HG03354 (cell line): Measurements from ENCODE around the gene COPS9.

Experiments used
- ATAC-seq: cut with Tn5 transposase; IDR thresholded peaks from one replicate; pipeline ENCODE4 v1.9.1; 2021; ENCODE audit warnings: mild to moderate bottlenecking; ENCODE audit not compliant: unreplicated experiment, poor library complexity, severe bottlenecking

COPS9 gene

DNA sequence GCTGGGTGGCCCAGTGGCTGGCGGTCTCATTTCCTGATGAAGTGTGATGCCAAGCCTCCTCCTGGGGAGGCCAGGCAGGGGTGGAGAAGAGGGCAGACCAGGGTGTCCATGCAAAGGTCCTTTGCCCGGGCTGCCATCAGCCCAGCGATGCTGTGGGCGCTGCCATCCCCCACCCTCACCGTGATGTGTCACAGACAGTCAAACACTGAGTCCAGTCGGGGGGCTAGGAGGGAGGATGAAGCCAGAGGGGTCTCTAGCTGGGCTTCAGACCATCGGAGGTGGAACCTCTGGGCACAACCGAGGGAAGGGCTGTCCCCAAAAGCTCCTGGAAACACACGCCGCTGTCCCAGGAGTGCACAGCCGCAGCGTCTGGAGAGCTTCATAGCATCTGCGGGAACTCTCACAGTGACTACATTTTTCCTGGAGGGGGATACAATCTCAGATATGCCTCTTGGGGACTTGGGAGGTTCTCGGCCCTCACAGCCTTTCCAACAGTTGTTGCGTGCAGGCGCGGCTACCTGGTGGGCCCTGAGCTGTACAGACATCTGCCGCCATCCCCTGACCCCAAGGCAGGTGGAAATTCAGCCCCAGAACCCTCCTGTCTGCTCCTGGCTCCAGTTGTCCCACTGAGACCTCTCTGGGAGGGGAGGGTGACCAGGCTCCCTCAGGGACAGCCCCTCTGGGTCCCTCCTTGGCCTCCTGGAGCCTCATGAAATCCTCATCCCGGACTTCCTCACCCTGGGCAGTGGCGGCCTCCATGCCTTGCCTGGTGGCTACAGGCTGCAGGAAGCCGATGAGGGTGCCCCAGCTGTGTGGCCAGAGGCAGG lies 30.9 kb upstream of the COPS9 start:
- no peak for ATAC-seq

DNA sequence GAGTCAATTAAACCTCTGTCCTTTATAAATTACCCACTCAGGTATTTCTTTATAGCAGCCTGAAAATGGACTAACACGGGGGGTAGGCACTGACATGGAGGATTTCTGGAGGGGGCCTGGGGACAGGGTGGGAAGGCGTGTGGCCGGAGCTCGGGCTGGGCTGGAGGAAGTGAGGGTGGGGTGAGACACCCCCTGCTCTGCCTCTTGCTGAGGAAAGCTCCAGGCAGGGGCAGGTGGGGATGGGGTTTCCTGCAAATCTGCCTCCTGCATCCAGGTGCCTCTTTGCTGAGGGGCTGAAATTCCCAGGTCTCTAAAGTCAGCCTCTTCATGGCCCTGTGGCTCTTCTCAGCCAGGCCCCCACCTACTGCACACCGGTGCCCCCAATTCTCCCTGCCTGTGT lies 30.1 kb upstream of the COPS9 start:
- ATAC-seq: no peak

DNA sequence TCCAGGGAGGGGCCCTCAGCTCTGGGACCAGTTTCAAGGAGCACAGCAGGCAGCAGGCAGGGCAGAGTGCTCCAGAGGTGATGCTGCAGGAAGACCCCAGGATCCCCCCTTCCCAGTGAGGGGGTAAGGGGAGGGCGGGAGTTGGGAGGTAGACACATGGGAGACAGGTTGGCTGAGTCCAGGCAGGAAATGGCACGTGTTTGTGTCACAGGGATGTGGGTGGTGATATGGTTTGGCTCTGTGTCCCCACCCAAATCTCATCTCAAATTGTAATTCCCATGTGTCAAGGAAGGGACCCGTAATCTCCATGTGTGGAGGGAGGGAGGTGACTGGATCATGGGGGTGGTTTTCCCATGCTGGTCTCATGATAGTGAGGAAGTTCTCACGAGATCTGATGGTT lies 29.6 kb upstream of the COPS9 start:
- ATAC-seq: no peak

DNA sequence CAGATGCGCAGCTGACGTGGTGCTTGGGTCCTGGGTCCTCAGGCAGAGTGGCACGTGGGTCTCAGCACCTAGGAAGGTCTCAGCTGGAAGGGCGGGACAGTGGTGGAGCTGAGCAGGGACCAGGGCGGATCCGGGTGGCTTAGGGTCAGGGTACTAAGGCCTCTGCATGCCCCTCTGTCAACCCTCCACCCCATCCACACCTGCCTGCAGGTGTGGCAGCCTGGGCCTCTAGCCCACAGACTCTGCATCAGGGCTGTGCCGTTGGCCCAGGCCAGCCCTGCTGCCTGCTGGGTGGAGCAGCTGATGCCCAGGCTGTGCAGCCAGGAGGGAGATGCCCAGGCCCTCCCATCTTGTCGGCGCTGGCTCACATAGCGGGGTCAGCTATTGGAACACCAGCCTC lies 28.9 kb upstream of the COPS9 start:
- no peak for ATAC-seq

DNA sequence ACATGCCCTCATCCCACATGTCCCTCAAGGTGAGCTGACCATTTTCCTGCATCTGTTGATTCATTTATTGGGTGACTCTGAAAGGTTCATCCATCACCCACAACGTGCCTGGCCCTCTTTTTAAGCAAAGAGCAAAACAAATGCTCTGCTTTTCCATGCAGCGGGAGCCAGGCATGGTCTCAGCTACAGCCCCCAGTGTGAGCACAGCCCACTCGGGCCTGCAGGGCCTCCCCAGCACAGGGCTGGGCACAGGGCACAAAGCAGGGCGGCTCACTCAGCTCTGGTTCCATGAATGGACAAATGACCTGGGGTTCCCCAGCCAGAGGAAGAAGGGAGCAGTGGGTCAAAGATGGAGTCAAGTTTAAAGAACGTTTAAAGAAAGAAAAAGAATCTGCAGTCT lies 28.5 kb upstream of the COPS9 start:
- no peak for ATAC-seq

DNA sequence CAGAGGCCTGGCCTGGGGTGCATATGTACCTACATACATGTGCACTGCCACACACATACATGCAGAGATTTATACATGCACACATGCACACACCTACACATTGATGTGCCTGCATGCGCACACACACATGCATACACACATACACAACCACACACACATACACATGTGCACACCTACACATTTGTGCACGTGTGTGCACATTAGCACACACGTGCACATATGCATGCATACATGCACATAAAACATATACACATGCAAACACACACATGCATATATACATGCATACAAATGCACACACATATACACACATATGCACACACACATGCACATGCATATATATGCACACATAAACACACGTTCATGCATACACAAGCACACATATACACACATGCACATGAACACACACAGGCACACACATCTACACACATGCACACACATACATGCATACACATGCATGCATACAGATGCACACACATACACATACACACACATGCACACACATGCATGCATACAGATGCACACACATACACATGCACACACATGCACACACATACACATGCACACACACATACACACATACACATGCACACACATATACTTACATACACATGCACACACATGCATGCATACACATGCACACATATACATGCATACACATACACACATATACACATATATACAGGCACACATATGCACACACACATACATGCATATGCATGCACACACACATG lies 27.9 kb upstream of the COPS9 start:
- no peak for ATAC-seq

DNA sequence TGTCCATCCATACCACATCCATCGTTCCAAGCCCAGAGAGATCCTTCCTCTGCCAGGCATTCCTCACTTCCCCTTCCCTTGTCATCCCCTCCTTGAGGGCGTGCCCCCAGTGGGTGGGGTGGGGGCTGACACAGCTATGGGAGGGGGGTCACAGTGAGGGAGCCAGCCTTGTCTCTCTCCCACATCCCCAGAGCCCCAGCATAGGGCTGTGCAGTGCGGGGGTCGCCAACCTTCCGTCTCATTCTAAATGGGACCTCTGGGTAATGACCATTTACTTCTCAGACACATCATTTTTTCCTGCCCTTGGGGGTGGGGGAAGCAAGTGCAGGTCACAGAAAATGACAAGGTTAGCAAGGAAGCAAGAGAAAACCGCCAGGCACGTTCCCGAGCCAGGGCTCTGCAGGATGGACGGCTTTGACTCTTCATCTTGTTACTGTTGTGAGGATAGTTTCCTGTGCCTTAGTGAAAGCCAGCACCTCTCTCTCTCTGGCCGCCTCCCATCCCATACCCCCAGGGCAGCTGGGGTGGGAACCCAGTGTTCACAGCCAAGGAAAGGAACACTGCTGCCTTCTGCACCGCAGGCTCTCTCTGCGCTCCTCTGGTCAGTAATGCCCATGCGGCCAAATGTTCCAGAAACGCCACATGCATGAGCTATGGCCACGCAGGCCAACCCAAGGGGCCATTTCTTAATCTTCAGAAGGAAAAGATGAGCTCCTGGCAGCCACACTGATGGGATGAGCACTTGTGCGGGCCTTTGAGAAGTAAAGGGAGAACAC lies 27.0 kb upstream of the COPS9 start:
- ATAC-seq: no peak

DNA sequence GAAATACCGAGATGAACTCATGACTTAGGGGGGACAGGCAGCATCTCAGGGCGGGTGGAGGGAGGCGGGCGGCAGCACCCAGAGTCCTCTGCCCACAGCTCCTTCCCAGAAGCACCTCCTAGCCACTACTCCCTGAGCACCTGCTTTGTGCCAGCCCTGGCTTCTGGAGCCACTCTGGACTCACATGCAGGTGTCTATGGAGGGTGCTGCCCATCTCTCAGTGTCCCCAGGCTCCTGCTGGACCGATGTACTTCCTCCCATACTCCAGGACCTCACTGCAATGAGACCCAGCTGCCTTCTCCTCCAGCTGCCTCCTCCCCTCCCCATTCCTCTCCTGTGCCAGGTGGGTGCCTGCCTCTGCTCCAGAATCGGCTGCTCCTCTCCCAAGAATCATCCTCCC lies 26.4 kb upstream of the COPS9 start:
- no peak for ATAC-seq

DNA sequence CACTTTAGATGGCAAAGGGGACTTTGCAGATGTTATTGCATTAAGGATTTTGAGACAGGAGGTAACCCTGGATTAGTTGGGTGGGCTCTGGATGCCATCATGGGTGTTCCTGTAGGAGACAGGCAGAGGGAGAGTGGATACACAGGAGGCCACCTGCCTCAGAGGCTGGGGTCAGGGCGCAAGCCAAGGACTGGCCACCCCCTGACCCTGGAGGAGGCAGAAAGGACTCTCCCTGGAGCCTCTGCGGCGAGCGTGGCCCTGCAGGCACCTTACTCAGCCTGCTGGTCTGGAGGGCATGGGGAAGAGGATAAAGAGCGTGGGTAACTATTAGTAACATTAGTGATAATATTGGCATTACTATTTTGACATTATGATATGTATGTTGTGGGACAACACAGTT lies 25.9 kb upstream of the COPS9 start:
- ATAC-seq: no peak

DNA sequence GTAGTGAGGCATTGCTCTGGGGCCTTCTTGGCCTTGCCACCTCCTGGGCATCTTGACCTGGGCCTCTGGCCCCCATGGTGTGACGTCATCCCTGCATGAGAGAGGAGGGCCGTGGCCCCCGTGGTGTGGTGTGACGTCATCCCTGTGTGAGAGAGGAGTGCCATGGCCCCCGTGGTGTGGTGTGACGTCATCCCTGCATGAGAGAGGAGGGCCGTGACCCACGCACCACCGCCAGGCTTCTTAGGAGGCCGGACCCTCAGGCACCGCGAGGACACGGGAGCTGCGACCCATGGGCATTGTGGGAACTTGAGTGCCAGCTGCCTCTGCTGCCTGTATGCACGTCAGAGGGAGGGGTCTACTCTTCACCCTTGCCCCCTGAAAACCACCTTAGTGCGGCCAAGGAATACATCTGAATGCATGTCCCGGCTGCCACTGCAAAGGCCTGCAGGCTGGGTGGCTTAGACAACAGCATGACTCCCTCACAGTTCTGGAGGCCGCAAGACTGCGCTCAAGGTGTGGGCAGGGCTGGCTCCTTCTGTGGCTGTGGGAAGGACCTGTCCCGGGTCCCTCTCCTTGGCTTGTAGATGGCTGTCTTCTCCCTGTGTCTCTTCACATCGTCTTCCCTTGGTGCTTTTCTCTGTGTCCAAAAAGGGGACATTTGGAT lies 25.1 kb upstream of the COPS9 start:
- ATAC-seq: no peak

DNA sequence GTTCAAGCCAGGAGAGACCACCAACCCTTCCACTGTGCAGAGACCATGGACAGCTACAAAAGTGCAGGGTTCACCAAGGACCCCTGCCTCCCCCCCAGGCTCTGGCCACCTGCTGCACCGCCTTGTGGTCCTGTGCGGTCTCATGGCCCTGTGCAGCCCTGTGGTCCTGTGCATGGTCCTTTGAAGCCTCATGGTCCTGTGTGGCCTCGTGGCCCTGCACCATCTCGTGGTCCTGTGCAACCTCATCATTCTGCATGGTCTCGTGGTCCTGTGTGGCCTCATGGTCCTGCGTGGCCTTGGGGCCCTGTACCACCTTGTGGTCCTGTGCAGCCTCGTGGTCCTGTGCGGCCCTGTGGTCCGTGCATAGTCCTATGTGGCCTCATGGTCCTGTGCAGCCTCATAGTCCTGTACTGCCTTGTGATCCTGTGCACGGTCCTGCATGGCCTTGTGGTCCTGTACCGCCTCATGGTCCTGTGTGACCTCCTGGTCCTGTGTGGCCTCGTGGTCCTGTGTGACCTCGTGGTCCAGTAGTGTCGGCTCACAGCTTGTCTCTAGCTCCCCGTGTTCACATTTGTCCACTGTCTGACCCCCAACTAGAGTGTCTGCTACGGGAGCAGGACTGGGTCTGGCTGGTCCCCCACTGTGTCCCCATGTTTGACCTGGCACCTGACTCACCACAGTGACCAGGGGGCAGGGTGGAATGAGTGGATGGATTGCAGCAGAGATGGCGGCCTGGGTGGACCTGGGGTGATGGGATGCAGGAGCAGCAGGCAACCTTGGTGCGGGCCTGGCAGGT lies 24.4 kb upstream of the COPS9 start:
- no peak for ATAC-seq

DNA sequence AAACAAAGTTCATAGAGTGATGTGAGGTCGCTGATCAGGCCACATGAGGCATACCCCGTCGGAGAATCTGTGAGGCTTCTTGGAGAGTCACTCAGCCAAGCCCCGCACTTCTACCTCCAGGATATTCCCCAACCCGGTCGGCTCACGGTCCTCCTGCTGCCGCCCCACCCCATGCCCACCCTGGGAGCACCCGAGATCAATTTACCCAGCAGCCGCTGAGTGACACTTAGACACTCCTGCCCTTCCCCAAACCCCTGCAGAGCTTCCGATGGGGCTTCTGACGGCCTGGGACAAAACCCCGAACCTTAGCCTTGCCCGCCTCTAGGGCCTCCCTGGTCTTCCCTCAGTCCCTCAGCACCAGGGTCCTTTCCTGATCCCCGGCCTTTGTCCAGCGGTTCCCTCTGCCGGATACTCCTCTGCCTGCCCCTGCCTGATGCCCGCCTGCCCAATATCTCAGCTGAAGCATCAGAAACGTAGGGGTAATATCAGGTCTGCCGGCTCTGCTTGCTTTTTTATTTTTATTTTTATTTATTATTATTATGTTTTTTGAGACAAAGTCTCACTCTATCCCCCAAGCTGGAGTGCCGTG lies 23.2 kb upstream of the COPS9 start:
- no peak for ATAC-seq

DNA sequence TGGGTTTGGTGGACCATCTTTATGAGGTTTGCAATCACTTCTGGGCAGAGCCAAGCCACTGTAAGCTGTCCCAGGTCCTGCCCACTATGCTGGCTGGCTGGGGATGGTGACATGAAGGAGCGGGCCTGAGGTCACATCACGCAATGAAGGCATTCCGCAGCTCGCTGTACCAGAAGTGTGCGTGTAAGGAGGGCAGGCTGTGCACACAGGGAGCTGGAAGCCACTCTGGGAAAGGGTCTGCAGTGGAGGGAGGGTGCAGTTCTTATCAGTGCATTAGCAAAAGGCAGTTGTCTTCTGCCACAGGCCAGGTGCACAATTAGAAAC lies 21.0 kb upstream of the COPS9 start:
- ATAC-seq: no peak

DNA sequence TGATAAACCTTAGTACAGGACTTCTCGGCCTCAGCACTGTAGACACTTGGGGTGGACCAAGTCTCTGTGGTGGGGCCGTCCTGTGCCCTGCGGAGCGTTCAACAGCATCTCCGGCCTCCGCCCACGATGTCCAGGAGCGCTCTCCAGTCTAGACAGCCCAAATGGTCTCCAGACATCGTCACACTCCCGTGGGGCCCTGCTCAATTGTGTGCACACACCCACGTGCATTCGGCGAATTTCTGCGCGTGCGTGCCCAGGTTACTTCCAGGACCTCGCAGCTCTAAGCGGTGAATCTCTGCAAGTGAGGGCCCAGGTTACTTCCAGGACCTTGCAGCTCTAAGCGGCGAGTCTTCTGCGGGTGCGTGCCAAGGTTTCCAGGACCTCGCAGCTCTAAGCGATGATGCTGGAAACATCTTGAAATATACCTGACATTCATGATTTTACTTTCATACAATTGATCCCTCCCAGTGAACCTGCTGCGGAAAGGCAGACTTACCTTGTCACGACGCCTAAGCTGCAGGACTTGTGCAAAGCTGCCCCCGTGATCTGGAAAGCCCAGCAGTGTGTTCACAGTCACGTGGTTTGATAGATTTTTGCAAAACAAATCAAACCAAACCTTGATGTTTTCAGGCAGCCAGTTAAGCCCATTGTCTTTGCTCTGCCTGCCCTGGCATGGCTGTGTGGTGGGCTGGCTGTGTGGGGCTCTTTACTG lies 20.5 kb upstream of the COPS9 start:
- ATAC-seq: no peak

DNA sequence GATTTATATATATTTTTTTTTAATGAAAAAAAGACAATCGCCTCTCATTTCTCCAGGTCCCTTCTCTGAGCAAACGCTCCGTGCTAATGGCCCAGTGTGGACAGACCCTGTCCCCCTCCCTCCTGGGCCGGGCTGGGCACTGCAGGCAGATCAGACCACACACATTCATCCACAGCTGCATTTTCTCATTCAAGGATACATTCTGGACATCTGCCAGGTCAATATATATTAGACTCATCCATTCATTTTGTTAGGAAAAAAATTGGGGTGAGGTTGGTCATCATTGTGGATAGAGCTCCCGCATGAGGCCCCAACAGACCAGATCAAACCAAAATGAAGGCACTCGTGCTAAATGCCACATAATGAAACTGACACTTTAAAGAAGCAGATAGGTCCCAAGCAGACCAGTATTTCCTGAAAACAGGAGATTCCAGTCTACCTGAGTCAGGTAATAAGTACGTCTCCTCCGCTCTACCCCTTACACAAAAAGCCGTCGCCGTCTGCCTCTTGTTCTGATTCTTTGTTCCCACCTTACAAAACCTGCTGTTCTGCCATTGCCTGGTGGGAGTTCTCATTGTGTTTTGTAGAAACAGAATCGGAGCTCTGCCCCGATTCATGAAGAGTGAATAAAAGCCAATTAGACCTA lies 19.8 kb upstream of the COPS9 start:
- ATAC-seq: no peak

DNA sequence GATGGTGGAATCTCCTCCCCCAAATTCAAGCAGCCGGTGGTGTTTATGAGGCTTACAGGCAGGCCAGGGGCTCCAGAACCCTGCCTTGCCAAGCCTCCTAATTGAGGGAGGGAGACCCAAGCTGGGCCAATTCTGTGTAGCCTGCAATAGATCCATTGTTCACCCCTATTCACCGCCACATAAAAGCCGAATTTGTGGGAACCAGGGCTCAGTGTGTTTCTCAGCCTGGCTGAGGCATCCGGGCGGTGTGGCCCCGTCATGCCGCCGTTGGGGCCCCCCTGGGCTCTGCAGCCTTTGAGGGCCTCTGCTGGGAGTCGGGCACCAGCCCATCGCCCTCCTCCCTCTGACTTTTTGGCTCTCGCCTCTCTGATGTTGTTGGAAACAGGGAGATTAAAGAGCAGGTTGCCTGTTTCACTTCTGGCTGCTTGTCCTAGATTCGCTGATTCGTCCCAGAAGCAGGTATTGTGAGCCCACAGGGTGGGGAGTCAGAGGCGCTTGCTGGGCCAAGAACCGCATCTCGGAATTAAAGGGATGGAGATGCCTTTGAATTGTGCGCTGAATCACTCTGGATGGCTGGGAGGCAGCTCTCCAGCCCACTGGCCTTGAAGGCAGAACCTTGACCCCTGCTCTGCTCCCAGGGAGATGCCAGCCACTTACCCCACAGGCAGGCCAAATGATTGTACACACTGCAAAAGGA lies 19.1 kb upstream of the COPS9 start:
- ATAC-seq: no peak

DNA sequence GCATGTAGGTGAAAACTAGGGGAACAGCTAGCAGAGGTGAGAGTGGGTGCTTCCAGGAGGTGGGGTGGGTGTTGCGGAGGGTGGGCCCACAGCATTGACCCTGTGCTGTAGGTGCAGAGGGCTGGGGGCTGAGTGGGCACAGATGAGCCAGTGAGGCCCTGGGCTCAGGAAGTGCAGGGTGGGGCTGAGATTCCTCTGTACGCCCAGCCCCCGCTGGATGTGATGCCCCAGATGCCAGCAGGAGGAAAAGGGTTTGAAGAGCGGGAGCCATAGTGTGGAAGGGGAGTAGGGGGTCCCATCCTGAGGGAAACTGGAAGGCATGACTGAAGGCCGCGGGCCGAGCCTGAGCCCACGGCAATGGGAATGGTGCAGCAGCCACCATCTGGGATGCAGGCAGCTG lies 18.5 kb upstream of the COPS9 start:
- ATAC-seq: no peak

DNA sequence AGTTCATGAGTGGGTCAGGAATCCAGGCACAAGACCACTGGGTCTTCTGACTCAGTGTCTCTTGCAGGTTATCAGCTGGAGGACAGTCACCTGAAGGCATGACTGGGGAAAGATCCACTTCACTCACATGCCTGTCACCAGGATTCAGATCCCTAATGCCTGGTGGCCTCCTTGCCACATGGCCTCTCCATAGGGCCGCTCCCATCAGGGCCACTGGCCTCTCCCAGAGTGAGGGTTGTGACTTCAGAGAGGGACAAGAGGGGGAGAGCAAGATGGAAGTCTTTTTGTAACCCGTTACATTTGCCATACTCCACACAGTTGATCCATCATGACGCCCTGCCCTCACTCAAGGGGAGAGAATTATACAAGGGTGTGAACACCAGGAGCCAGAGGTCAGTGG lies 17.3 kb upstream of the COPS9 start:
- ATAC-seq: no peak
